GM12801 (cell line): ENCODE measurements around the gene ARHGEF28.

Experiments
- CTCF ChIP-seq: IDR thresholded peaks from one replicate; pipeline ENCODE4 v1.5.1; 2011; ENCODE audit warnings: control low read depth; ENCODE audit not compliant: insufficient read length; ENCODE audit errors: extremely low read depth

ARHGEF28 gene

GRCh38 chr5:73781107-73781768 lies 155.2 kb downstream of the ARHGEF28 start:
- no peak for TF ChIP-seq CTCF

- no peak for TF ChIP-seq CTCF
Measured at GRCh38 chr5:73783828-73784227, 157.8 kb downstream of the ARHGEF28 start.

- TF ChIP-seq CTCF: no peak
Measured at GRCh38 chr5:73786043-73786831, 160.2 kb downstream of the ARHGEF28 start.

GRCh38 chr5:73789851-73790281 lies 163.9 kb downstream of the ARHGEF28 start:
- TF ChIP-seq CTCF: no peak

- no peak for TF ChIP-seq CTCF
Measured at GRCh38 chr5:73791389-73791788, 165.4 kb downstream of the ARHGEF28 start.

DNA sequence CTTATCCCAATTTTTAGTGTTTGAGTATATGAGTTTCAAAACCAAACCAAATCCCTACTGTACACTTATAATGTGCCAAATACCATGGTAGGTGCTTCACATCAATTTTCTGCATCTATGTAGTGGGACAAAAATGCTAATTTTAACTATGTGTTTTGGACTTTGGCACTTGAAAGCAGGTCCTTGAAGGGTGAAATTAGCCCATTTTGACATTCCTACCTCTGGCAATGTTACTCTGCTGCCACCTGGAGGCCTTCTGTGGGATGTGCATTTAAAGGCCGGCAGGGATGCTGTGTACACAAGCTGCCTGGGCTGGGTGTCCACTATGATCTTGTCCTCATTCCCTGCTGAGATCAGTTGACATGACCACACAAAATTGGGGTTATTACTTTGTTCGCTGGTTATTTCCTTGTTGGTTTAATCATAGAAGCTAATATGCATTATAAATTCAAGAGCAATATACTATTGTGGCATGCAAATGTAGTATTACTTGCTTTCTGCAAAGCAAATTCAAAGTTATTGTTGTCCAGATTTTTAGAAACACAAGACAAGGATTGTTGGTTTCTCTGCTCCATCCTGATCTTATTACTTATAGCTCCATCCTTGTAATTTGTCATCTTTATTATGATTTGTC lies 166.8 kb downstream of the ARHGEF28 start:
- peak; percentile 61 for TF ChIP-seq CTCF

GRCh38 chr5:73793911-73794310 lies 167.9 kb downstream of the ARHGEF28 start:
- TF ChIP-seq CTCF: no peak
